Sigmoid colon (tissue), 7 donors: ENCODE data around the gene SERPINB5. TPM values are rescaled to one million over a fixed set of nuclear protein-coding genes. Genes with fewer than 3 reads are reported as not detected.

Experiments used
- DNase-seq: peaks from one replicate; pipeline ENCODE4 v3.0.0-alpha.2; 2019
- H3K27ac ChIP-seq, 4 donors: fragments of 200-600 bp; sonication (generic); one replicate each; pipeline ENCODE4 v1.5.1; 2016 to 2019; ENCODE audit warnings: mild to moderate bottlenecking in 1 of 4
- H3K27me3 ChIP-seq, 3 donors: fragments of 200-600 bp; sonication (generic); one replicate each; pipeline ENCODE4 v1.5.1; 2019; ENCODE audit warnings: mild to moderate bottlenecking in 1 of 3
- H3K36me3 ChIP-seq, 4 donors: fragments of 200-600 bp; sonication (generic); one replicate each; pipeline ENCODE4 v1.5.1; 2016 to 2019
- H3K4me1 ChIP-seq, 4 donors: fragments of 200-600 bp; sonication (generic); one replicate each; pipeline ENCODE4 v1.5.1; 2017 to 2019
- H3K4me3 ChIP-seq, 4 donors: fragments of 200-600 bp; sonication (generic); one replicate each; pipeline ENCODE4 v1.5.1; 2017 to 2019; ENCODE audit warnings: mild to moderate bottlenecking in 2 of 4, moderate library complexity in 1 of 4
- H3K9me3 ChIP-seq, 4 donors: fragments of 200-600 bp in 3 of 4; sonication (generic) in 3 of 4; one replicate each; pipeline versions ENCODE4 v1.5.1 to v1.6.1; 2013 to 2019
- EP300 ChIP-seq, 4 donors: sonication (generic); formaldehyde crosslinking; IDR thresholded peaks; one replicate each; pipeline ENCODE4 v1.6.1; 2017; ENCODE audit warnings: antibody characterized with exemption in 4 of 4
- POLR2A ChIP-seq, 2 donors: fragments of 450-650 bp; IDR thresholded peaks; one replicate each; pipeline ENCODE4 v1.6.1; 2016; ENCODE audit warnings: antibody characterized with exemption in 2 of 2, mild to moderate bottlenecking in 2 of 2, moderate library complexity in 2 of 2
- POLR2AphosphoS5 ChIP-seq, 4 donors: sonication (generic); formaldehyde crosslinking; IDR thresholded peaks; one replicate each; pipeline ENCODE4 v1.6.1; 2017; ENCODE audit warnings: antibody characterized with exemption in 4 of 4
- WGBS, 2 donors: extraction: QIAGEN DNeasy Blood & Tissue Kit; methylation state at CpG; one replicate each; pipeline ENCODE4 v1.1.7; 2013; 5-methylcytosine and 5-hydroxymethylcytosine counted together
- intact Hi-C: fragments of 100-400 bp; cut with DNase I; formaldehyde crosslinking; loops from one replicate; pipeline ENCODE4 v1.15.1; 2023
- polyA plus RNA-seq, 3 donors: library from polyadenylated mRNA; stranded (reverse); fragments of 200-250 nt; gene quantifications; one replicate each; pipeline ENCODE4 v1.2.3, GENCODE V29; 2013
- total RNA-seq, 4 donors: library from RNA; depleted of rRNA; stranded (reverse); fragments of >200 nt; gene quantifications; one replicate each; pipeline ENCODE4 v1.1.0, GENCODE V29; 2016
- TF ChIP-seq, protein P1 (sequence below), 4 experiments: fragments of 450-650 bp in 3 of 4; fragments of 200-600 bp in 1 of 4; IDR thresholded peaks; one replicate each; pipeline ENCODE4 v1.5.1; 2016 to 2019; ENCODE audit warnings: antibody characterized with exemption in 4 of 4, mild to moderate bottlenecking in 3 of 4, moderate library complexity in 2 of 4
- donor health status: healthy with polysubstance abuse.
- donor health status: Bipolar disorder and iron deficiency.
- donor health status: healthy.

SERPINB5 gene
- total and polyA plus RNA-seq, 7 donors = 1.2 to 2.9 (median 1.6) TPM; not detected in 4

DNA sequence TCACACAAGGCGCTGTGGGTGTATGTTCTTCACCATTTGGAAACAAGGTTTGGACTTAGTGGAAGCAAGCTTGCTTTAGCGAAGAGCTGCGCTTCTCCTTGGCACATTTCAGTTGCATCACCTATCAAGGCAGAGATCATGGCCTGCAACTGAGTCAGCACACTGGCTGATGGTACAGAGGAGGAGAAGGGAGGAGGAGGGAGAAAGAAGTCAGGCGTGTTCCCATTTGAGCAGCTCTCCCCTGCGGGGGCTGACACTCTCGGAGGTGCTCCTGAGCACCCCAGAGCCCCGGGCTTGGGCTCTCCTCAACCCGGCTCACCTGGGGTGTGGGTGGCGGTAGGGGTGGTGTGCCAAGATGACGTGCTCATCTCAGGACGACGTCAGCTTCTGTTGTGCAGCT lies 6.0 kb upstream of the SERPINB5 start:
- WGBS, 2 donors = 90 to 92% methylated on average over 12 of the region's 12 CpGs
- DNase-seq = no peak
- TF ChIP-seq POLR2AphosphoS5 (IDR thresholded peaks at IDR 0.05) = no peak
- no peak for TF ChIP-seq POLR2A (IDR thresholded peaks at IDR 0.05)
- TF ChIP-seq, protein P1, sequence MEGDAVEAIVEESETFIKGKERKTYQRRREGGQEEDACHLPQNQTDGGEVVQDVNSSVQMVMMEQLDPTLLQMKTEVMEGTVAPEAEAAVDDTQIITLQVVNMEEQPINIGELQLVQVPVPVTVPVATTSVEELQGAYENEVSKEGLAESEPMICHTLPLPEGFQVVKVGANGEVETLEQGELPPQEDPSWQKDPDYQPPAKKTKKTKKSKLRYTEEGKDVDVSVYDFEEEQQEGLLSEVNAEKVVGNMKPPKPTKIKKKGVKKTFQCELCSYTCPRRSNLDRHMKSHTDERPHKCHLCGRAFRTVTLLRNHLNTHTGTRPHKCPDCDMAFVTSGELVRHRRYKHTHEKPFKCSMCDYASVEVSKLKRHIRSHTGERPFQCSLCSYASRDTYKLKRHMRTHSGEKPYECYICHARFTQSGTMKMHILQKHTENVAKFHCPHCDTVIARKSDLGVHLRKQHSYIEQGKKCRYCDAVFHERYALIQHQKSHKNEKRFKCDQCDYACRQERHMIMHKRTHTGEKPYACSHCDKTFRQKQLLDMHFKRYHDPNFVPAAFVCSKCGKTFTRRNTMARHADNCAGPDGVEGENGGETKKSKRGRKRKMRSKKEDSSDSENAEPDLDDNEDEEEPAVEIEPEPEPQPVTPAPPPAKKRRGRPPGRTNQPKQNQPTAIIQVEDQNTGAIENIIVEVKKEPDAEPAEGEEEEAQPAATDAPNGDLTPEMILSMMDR (IDR thresholded peaks at IDR 0.05) = no peak
- no peak for TF ChIP-seq EP300 (IDR thresholded peaks at IDR 0.05)
- H3K4me3 ChIP-seq = no peak overlapping the region
- no peaks in the 10 kb centered on the region for H3K36me3 ChIP-seq
- intact Hi-C loops = no loop called here
- H3K27ac ChIP-seq = no peak overlapping the region
- H3K9me3 ChIP-seq = no peaks in the 10 kb centered on the region
- H3K27me3 ChIP-seq = no peaks in the 10 kb centered on the region
- H3K4me1 ChIP-seq = no peaks in the 10 kb centered on the region

DNA sequence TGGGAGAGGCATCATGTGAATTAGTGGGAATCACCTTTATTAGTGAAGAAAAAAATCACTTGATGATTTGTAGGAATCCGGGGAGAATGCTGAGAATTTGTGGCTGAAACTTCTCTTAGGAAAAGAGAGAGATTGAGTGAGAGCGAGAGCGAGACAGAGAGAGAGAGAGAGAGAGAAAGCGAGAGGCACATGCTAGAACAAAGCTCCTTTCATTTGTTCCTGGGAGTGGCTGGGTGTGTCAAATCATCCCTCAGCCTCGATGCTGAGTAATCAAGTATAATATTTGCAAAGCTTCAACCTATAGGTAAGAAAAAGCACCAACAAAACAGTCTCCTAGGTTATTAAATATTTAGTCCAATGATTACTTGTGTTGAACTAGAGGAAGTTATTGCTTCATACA lies 4.4 kb upstream of the SERPINB5 start:
- Histone ChIP-seq H3K4me1 (no peaks in the 10 kb centered on the region), H3K36me3 (no peaks in the 10 kb centered on the region), H3K9me3 (no peaks in the 10 kb centered on the region), H3K27ac (no peak overlapping the region), H3K27me3 (no peaks in the 10 kb centered on the region), H3K4me3 (no peak overlapping the region)
- 16 to 60% methylated on average over 5 of the region's 5 CpGs for WGBS, 2 donors
- DNase-seq = no peak
- TF ChIP-seq POLR2A (IDR thresholded peaks at IDR 0.05) (no peak), POLR2AphosphoS5 (IDR thresholded peaks at IDR 0.05) (no peak), EP300 (IDR thresholded peaks at IDR 0.05) (no peak)
- TF ChIP-seq, protein P1 (IDR thresholded peaks at IDR 0.05) = no peak
- intact Hi-C loops = no loop called here

DNA sequence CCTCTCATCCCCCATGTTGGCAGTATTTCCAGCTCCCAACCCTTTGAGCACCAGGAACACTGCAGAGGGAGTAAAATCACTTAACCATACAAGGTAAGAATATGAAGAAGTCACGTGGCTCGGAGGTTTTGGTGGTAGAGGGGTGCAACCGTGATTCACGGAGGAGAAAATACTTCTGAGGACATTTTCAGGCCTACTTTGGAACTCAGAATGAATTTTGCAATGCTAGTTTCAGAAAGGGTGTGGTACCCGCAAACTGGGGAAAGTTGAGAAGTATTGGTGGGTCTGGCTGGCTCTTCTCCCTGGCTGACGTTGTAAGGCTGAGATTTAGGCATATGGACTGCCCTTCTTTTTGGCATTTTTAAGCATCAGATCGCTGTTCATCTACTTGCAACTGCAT lies 442 bp downstream of the SERPINB5 start:
- Histone ChIP-seq H3K27ac (no peak overlapping the region), H3K27me3 (no peaks in the 10 kb centered on the region), H3K9me3 (no peaks in the 10 kb centered on the region), H3K36me3 (no peaks in the 10 kb centered on the region), H3K4me1 (peaks cover 0 to 6% (median 0%) of the 10 kb centered on the region in 4 donors), H3K4me3 (no peak overlapping the region)
- 82 to 91% methylated on average over 7 of the region's 7 CpGs for WGBS, 2 donors
- TF ChIP-seq, protein P1 (IDR thresholded peaks at IDR 0.05) = no peak
- TF ChIP-seq POLR2AphosphoS5 (IDR thresholded peaks at IDR 0.05) = no peak
- no peak for TF ChIP-seq EP300 (IDR thresholded peaks at IDR 0.05)
- no peak for TF ChIP-seq POLR2A (IDR thresholded peaks at IDR 0.05)
- DNase-seq = no peak
- intact Hi-C loops = no loop called here

DNA sequence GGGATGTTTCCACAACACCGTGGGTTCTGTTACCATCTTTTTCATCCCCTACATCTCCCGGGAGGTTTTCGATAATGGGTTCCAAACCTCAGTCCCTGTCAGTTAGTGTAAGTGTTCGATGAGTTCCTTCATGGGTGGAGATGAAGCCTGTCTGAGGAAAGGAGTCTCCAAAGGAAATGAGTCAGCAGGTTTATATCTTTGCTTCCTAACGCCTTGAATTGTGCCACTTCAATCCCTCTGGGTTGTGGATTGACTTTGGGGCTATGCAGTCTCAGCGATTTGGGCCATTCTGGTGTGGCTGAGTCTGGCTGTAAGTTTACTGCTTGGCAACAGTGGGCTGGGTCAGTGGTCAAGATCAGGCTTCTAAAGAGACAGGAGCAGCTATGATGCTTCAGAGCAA lies 1.2 kb downstream of the SERPINB5 start:
- TF ChIP-seq EP300 (IDR thresholded peaks at IDR 0.05) (no peak), POLR2A (IDR thresholded peaks at IDR 0.05) (no peak), POLR2AphosphoS5 (IDR thresholded peaks at IDR 0.05) (no peak)
- TF ChIP-seq, protein P1 (IDR thresholded peaks at IDR 0.05) = no peak
- no peaks in the 10 kb centered on the region for H3K9me3 ChIP-seq
- WGBS, 2 donors = 81 to 84% methylated on average over 6 of the region's 6 CpGs
- H3K4me3 ChIP-seq = no peak overlapping the region
- peaks cover 0 to 6% (median 0%) of the 10 kb centered on the region in 4 donors for H3K4me1 ChIP-seq
- H3K36me3 ChIP-seq = no peaks in the 10 kb centered on the region
- H3K27me3 ChIP-seq = no peaks in the 10 kb centered on the region
- no peak overlapping the region for H3K27ac ChIP-seq
- intact Hi-C loops = no loop called here
- DNase-seq = no peak

DNA sequence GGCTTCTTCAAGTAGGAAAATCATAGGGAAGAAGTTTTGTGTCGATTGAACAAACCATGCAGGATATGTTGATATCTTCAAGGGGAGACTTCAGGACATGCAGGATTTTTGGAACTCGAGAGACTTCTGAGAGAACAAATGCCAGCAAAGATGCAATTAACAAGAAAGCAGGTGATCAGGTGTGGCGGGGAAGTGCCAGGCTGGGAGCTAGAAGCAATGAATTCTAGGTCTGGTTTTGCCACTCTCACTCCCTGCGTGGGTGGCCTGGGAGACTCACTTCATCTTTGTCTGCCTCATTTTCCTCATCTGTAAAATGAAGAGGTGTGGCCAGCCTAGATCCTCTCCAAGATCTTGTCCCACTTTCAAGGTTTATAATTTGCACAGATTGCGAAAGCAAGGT lies 3.1 kb downstream of the SERPINB5 start:
- WGBS, 2 donors = 68 to 77% methylated on average over 5 of the region's 5 CpGs
- Histone ChIP-seq H3K4me3 (no peak overlapping the region), H3K36me3 (no peaks in the 10 kb centered on the region), H3K27ac (no peak overlapping the region), H3K4me1 (peaks cover 0 to 6% (median 0%) of the 10 kb centered on the region in 4 donors), H3K9me3 (no peaks in the 10 kb centered on the region), H3K27me3 (no peaks in the 10 kb centered on the region)
- TF ChIP-seq POLR2AphosphoS5 (IDR thresholded peaks at IDR 0.05) = no peak
- TF ChIP-seq, protein P1 (IDR thresholded peaks at IDR 0.05) = no peak
- no peak for TF ChIP-seq POLR2A (IDR thresholded peaks at IDR 0.05)
- no peak for TF ChIP-seq EP300 (IDR thresholded peaks at IDR 0.05)
- intact Hi-C loops = no loop called here
- DNase-seq = no peak
